ENCODE measurements around the gene CDK7.
A peak's percentile ranks its signal among the peaks of the same experiment; 100 is the strongest.
"Not testable (repeated sequence)": the region's sequence is repeated elsewhere in the genome, so short reads cannot be mapped to it uniquely, and the experiment has no call there.

CDK7 gene

GRCh38 chr5:69234457-69235268, at the start of gene CDK7:
Gene CDK7 (plus strand): TSS chr5:69234886. CDS start chr5:69234976, 90 bp downstream.
- peak; percentile 96 for DNase-seq

- DNase-seq: no peak
These were observed 47.3 kb upstream of the CDK7 start for GRCh38 chr5:69187342-69187741.

GRCh38 chr5:69188811-69189161, 45.9 kb upstream of the CDK7 start:
- no peak for DNase-seq

GRCh38 chr5:69189162-69190086, 45.3 kb upstream of the CDK7 start, which contains the start of gene CENPH:
Gene CENPH (plus strand): TSS chr5:69189583. CDS start chr5:69189635, 52 bp downstream.
- DNase-seq: peak; percentile 98

GRCh38 chr5:69202497-69202896, 32.2 kb upstream of the CDK7 start:
- DNase-seq: no peak

- no peak for DNase-seq
These were observed 28.0 kb upstream of the CDK7 start for GRCh38 chr5:69206528-69207190.

- DNase-seq: no peak
These were observed 25.1 kb upstream of the CDK7 start for GRCh38 chr5:69209602-69210001.

- DNase-seq: no peak
These were observed 23.5 kb upstream of the CDK7 start for GRCh38 chr5:69211200-69211599.

GRCh38 chr5:69212022-69212421, 22.7 kb upstream of the CDK7 start:
- no peak for DNase-seq

GRCh38 chr5:69213513-69214215, 21.0 kb upstream of the CDK7 start:
- no peak for DNase-seq

- no peak for DNase-seq
These were observed 17.6 kb upstream of the CDK7 start for GRCh38 chr5:69217151-69217511.

- DNase-seq: peak; percentile 97
These were observed 16.8 kb upstream of the CDK7 start for GRCh38 chr5:69217548-69218526.

- no peak for DNase-seq
These were observed 14.7 kb upstream of the CDK7 start for GRCh38 chr5:69219939-69220338.

GRCh38 chr5:69220371-69220770, 14.3 kb upstream of the CDK7 start:
- not testable (repeated sequence) for DNase-seq

GRCh38 chr5:69220833-69221232, 13.9 kb upstream of the CDK7 start:
- not testable (repeated sequence) for DNase-seq

GRCh38 chr5:69224520-69224919, 10.2 kb upstream of the CDK7 start:
- DNase-seq: no peak

GRCh38 chr5:69225860-69226259, 8.8 kb upstream of the CDK7 start:
- no peak for DNase-seq

GRCh38 chr5:69230181-69230580, 4.5 kb upstream of the CDK7 start:
- no peak for DNase-seq

GRCh38 chr5:69231281-69231680, 3.4 kb upstream of the CDK7 start:
- DNase-seq: no peak

GRCh38 chr5:69231851-69232250, 2.8 kb upstream of the CDK7 start:
- DNase-seq: no peak

- DNase-seq: not testable (repeated sequence)
These were observed 2.0 kb downstream of the CDK7 start for GRCh38 chr5:69236733-69237132.

All from eye (tissue), 1 donor.